Ovary (tissue), 3 donors: ENCODE results near the gene DAPK1.

Experiments
- POLR2A ChIP-seq: fragments of 450-650 bp; IDR thresholded peaks from one replicate; pipeline ENCODE4 v1.6.1; 2017; ENCODE audit warnings: antibody characterized with exemption, mild to moderate bottlenecking, moderate library complexity
- TF ChIP-seq, protein P1 (sequence below), 3 donors: fragments of 450-650 bp in 2 of 3; fragments of 200-600 bp in 1 of 3; IDR thresholded peaks; one replicate each; pipeline versions ENCODE4 v1.5.1 to v1.8.0; 2016 to 2022; ENCODE audit warnings: antibody characterized with exemption in 3 of 3, mild to moderate bottlenecking in 1 of 3
- donor health status: DM: no; HTN: no; CAD: no.

DNA sequence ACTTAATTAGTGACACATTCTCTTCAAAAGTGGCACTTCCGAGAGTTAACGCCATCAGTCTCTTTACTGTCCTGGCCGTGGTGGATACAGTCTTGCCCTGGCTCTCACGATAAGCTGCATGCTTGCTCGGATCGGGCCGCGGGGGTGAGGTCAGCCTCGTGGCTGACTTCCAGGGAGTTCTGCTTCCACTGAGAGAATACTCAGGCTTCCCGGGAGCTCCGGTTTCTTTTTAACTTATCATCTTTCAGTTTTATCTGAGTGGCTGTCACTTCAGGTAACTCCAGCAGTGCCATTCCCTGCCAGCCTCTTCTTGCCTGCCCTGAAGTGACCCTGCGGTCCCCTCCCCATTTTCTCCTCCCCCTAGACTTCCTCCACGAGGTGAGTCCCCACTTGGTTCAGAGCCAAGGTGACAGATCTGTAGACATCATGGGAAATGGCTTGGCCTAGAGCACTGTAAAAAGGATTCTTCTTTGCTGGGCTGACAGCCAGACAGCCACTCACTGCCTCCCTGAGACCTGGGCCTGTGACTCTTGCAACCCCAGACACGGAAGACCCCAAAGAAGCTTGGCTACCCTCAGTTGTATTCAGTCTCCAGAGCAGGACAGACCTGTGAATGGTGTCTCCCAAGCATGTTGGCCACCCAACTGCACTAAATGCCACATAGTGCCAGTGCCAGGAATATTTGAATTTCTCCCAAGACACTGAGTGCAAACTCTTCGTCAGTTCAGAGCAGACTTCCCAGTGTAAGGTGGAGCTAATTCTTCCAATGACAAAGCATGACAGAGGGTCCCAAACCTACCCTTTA is 95.1 kb downstream of the DAPK1 start:
- TF ChIP-seq, protein P1, sequence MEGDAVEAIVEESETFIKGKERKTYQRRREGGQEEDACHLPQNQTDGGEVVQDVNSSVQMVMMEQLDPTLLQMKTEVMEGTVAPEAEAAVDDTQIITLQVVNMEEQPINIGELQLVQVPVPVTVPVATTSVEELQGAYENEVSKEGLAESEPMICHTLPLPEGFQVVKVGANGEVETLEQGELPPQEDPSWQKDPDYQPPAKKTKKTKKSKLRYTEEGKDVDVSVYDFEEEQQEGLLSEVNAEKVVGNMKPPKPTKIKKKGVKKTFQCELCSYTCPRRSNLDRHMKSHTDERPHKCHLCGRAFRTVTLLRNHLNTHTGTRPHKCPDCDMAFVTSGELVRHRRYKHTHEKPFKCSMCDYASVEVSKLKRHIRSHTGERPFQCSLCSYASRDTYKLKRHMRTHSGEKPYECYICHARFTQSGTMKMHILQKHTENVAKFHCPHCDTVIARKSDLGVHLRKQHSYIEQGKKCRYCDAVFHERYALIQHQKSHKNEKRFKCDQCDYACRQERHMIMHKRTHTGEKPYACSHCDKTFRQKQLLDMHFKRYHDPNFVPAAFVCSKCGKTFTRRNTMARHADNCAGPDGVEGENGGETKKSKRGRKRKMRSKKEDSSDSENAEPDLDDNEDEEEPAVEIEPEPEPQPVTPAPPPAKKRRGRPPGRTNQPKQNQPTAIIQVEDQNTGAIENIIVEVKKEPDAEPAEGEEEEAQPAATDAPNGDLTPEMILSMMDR (IDR thresholded peaks at IDR 0.05), result no peak
- no peak for TF ChIP-seq POLR2A
